AG04449 (cell line): ENCODE measurements around the gene SPNS1.

Source experiments
- CTCF ChIA-PET: fragments of 350-600 bp; formaldehyde crosslinking; extraction: SDS; loops from one replicate; lab custom pipeline; 2021; ENCODE audit warnings: antibody characterized with exemption; lab: Yijun Ruan, JAX
- POLR2A ChIA-PET: fragments of 400-600, 350-600 bp; formaldehyde crosslinking; extraction: SDS; loops from one replicate; lab custom pipeline; 2020; ENCODE audit warnings: antibody characterized with exemption, inconsistent platforms; lab: Yijun Ruan, JAX
- DNase-seq: peaks from one replicate; pipeline ENCODE4 v3.0.0-alpha.2; 2010; ENCODE audit warnings: low read depth, low spot score
- H3K4me3 ChIP-seq: 2 replicates; pipeline ENCODE4 v1.5.1; 2011; ENCODE audit warnings: low read depth, mild to moderate bottlenecking, control low read depth, low read length
- CTCF ChIP-seq: IDR thresholded peaks from one replicate; pipeline ENCODE4 v1.5.1; 2011; ENCODE audit warnings: mild to moderate bottlenecking, moderate library complexity, low read length, control low read depth, inconsistent platforms; ENCODE audit not compliant: insufficient read depth; ENCODE audit errors: missing control alignments

Gene SPNS1

DNA sequence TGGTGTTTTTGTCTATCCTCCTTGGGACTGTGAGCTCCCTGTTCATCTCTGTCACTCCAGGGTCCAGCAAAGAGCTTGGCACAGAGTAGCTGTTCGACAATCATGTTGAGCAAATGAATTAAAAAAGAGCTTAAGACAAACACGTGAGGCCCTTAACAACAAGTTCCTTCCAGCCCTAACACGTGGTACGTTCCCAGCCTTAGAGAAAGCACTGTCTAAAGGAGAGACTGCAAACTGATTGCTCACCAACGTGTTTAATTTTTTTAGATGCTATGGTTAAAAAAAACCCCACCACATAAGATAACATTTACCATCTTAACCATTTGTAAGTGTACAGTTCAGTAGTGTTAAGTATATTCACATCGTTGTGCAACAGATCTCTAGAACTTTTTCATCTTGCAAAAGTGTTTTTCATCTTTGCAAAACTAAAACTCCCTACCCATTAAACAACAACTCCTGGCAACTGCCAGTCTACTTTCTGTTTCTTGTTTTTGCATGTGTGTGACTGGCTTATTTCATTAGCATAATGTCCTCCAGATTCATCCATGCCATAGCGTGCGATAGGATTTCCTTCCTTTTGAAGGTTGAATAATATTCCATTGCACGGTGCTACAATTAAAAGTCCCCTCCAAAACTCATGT, 38.5 kb downstream of the SPNS1 start:
- ChIA-PET CTCF (no interaction called here), POLR2A (no interaction called here)
- no peak overlapping the region for H3K4me3 ChIP-seq
- DNase-seq, result no peak
- no peak for TF ChIP-seq CTCF

DNA sequence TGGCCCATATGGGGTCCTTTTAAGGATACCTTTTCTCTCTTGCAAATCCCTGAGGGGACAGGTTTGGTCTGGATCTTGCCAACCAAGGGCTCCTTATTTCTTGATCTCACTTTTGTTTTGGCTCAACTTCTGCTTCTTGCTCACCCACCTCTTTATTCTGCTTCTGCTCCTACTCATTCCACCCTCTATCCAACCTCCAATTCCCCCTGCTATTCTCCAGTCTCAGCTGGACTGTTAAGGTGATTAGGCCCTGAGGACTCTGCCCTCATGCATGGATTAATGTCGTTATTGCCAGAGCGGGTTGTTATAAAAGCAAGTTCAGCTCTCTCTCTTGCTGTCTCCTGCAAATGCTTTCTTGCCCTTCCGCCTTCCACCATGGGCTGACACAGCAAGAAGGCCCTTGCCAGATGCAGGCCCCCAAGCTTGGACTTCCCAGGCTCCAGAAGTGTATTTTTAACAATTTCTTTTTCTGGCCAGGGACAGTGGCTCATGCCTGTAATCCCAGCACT, 40.0 kb downstream of the SPNS1 start:
- TF ChIP-seq CTCF, result no peak
- CTCF ChIA-PET, result no interaction called here
- POLR2A ChIA-PET, result no interaction called here
- no peak for DNase-seq
- H3K4me3 ChIP-seq, result no peak overlapping the region

DNA sequence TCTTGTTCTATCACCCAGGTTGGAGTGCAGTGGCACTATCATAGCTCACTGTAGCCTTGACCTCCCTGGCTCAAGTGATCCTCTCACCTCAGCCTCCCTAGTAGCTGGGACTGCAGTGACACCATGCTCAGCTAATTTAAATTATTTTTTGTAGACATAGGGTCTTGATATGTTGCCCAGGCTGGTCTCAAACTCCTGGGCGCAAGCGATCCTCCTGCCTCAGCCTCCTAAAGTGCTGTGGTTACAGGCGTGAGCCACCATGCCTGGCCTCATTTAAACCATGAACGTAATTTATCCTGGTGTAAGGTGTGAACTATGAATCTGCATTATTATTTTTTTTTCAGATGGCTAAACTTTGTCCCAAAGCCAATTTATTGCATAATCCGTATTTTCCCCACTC, 47.6 kb downstream of the SPNS1 start:
- H3K4me3 ChIP-seq, result no peak overlapping the region
- POLR2A ChIA-PET, result interaction anchor here (0.6 kb wide), 1 partner anchor 71 kb away, joined by 3 read pairs; the partner anchor contains the start of gene NFATC2IP
- DNase-seq, result no peak
- CTCF ChIA-PET, result no interaction called here
- no peak for TF ChIP-seq CTCF

GRCh38 chr16:29023279-29024277, 49.0 kb downstream of the SPNS1 start:
- no peak overlapping the region for H3K4me3 ChIP-seq
- POLR2A ChIA-PET, result no interaction called here
- no peak for TF ChIP-seq CTCF
- DNase-seq, result no peak
- CTCF ChIA-PET, result no interaction called here

DNA sequence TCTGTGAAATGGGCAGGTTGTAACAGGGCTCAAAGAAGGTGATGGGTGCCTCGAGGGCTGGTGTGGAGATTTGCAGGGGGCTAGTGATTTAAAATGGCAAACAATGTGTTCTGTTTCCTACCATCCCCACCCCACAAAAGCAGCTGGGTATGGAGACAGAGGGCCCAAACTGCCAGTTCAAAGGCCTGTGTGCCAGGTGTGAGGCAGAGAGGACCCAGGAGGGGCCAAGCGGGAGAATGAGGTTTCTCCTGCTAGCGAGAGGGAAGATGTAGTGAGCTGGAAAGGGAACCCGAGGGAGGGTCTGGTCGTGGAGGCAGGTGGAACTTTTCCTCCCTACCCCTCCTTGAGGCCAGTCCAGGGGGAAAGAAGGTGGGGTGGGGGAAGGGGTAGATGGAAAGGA, 49.7 kb downstream of the SPNS1 start:
- H3K4me3 ChIP-seq, result no peak overlapping the region
- CTCF ChIA-PET, result no interaction called here
- POLR2A ChIA-PET, result no interaction called here
- no peak for TF ChIP-seq CTCF
- no peak for DNase-seq

GRCh38 chr16:29025218-29025617, 50.6 kb downstream of the SPNS1 start:
- POLR2A ChIA-PET, result no interaction called here
- DNase-seq, result no peak
- TF ChIP-seq CTCF, result no peak
- no peak overlapping the region for H3K4me3 ChIP-seq
- CTCF ChIA-PET, result no interaction called here
